SK-N-SH (cell line): ENCODE measurements around the gene P2RX5. TPM values are rescaled to one million over a fixed set of nuclear protein-coding genes. Genes with fewer than 3 reads are reported as not detected.
A peak's percentile ranks its signal among the peaks of the same experiment; 100 is the strongest.

Experiments used
- CTCF ChIA-PET: fragments of 300-600, 350-600 bp; formaldehyde crosslinking; extraction: SDS; loops from one replicate; lab custom pipeline; 2021; lab: Yijun Ruan, JAX
- POLR2A ChIA-PET: fragments of 350-600 bp; sonication (Branson Sonifier 250); formaldehyde crosslinking; extraction: SDS; loops from one replicate; lab custom pipeline; 2020; ENCODE audit warnings: antibody characterized with exemption, inconsistent platforms; lab: Yijun Ruan, JAX
- DNase-seq: peaks from one replicate; pipeline ENCODE4 v3.0.0; 2012
- H2AFZ ChIP-seq: fragments of 200-600 bp; sonication (generic); 2 replicates; pipeline ENCODE4 v1.8.1; 2016; ENCODE audit warnings: antibody characterized with exemption, mild to moderate bottlenecking, low read depth
- H3F3A ChIP-seq: fragments of 200-600 bp; sonication (generic); replicated peaks from 2 replicates; pipeline ENCODE3; 2016; ENCODE audit warnings: antibody characterized with exemption, mild to moderate bottlenecking; ENCODE audit not compliant: insufficient read depth
- H3K27ac ChIP-seq, 2 experiments: fragments of 200-500 bp in 1 of 2; fragments of 200-600 bp in 1 of 2; sonication (Bioruptor generic) in 1 of 2; sonication (generic), shearing (Covaris generic) in 1 of 2; 2 replicates each; pipeline versions ENCODE4 v1.5.1 to v1.6.1; 2014 to 2016; ENCODE audit warnings: low read depth in 2 of 2, inconsistent platforms in 1 of 2, low read length in 1 of 2, mild to moderate bottlenecking in 1 of 2, mixed read lengths in 1 of 2
- H3K27me3 ChIP-seq: fragments of 200-600 bp; sonication (generic), shearing (Covaris generic); 2 replicates; pipeline ENCODE4 v1.6.1; 2016; ENCODE audit warnings: mixed run types; ENCODE audit not compliant: insufficient read depth
- H3K36me3 ChIP-seq, 2 experiments: fragments of 200-500 bp in 1 of 2; fragments of 200-600 bp in 1 of 2; sonication (Bioruptor generic) in 1 of 2; sonication (generic) in 1 of 2; replicated peaks in 1 of 2; 2 replicates each; pipeline versions ENCODE3 to v1.5.1; 2014 to 2016; ENCODE audit warnings: low read length in 1 of 2, mild to moderate bottlenecking in 1 of 2; ENCODE audit not compliant: insufficient read depth in 2 of 2, control insufficient read depth in 1 of 2
- H3K4me1 ChIP-seq, 2 experiments: fragments of 200-500 bp in 1 of 2; fragments of 200-600 bp in 1 of 2; sonication (Bioruptor generic) in 1 of 2; sonication (generic), shearing (Covaris generic) in 1 of 2; 2 replicates each; pipeline versions ENCODE4 v1.5.1 to v1.6.1; 2014 to 2016; ENCODE audit warnings: low read depth in 1 of 2, low read length in 1 of 2, mixed run types in 1 of 2; ENCODE audit not compliant: insufficient read depth in 2 of 2, control insufficient read depth in 1 of 2
- H3K4me2 ChIP-seq: fragments of 200-600 bp; sonication (generic), shearing (Covaris generic); 2 replicates; pipeline ENCODE4 v1.6.1; 2017; ENCODE audit warnings: mixed run types
- H3K4me3 ChIP-seq, 2 experiments: fragments of 200-500 bp in 1 of 2; fragments of 200-600 bp in 1 of 2; sonication (Bioruptor generic) in 1 of 2; sonication (generic), shearing (Covaris generic) in 1 of 2; 2 replicates each; pipeline versions ENCODE4 v1.5.1 to v1.8.1; 2014 to 2016; ENCODE audit warnings: low read depth in 2 of 2, inconsistent platforms in 1 of 2, low read length in 1 of 2, mild to moderate bottlenecking in 1 of 2, mixed read lengths in 1 of 2, moderate library complexity in 1 of 2
- H3K79me2 ChIP-seq: fragments of 200-600 bp; sonication (generic); 2 replicates; pipeline ENCODE4 v1.8.1; 2017; ENCODE audit warnings: mild to moderate bottlenecking; ENCODE audit not compliant: insufficient read depth
- H3K9ac ChIP-seq: fragments of 200-600 bp; sonication (generic); 2 replicates; pipeline ENCODE4 v1.6.1; 2017; ENCODE audit warnings: mixed run types
- H3K9me2 ChIP-seq: fragments of 200-600 bp; sonication (generic); 2 replicates; pipeline ENCODE4 v1.6.1; 2017; ENCODE audit warnings: mixed run types
- H3K9me3 ChIP-seq: fragments of 200-600 bp; sonication (generic); 2 replicates; pipeline ENCODE4 v1.6.1; 2017; ENCODE audit warnings: mixed run types, mild to moderate bottlenecking, moderate library complexity
- H4K20me1 ChIP-seq: fragments of 200-600 bp; sonication (generic); 2 replicates; pipeline ENCODE4 v1.6.1; 2017; ENCODE audit warnings: mild to moderate bottlenecking, mixed run types; ENCODE audit not compliant: insufficient read depth
- ELF1 ChIP-seq: IDR thresholded peaks from 2 replicates; pipeline ENCODE4 v1.4.0; 2012
- EZH2phosphoT487 ChIP-seq: fragments of 200-600 bp; sonication (generic); IDR thresholded peaks from 2 replicates; pipeline ENCODE4 v1.6.1; 2017; ENCODE audit warnings: low read depth, mixed run types, mild to moderate bottlenecking, antibody characterized with exemption, moderate library complexity, borderline replicate concordance
- FOXJ3 ChIP-seq: sonication (generic); formaldehyde crosslinking; IDR thresholded peaks from 2 replicates; pipeline ENCODE4 v1.5.1; 2020; ENCODE audit warnings: mild to moderate bottlenecking, missing genetic modification reagents
- FOXM1 ChIP-seq: IDR thresholded peaks from 2 replicates; pipeline ENCODE4 v1.4.0; 2012; ENCODE audit warnings: low read depth, mild to moderate bottlenecking
- JUND ChIP-seq: IDR thresholded peaks from 2 replicates; pipeline ENCODE4 v1.4.0; 2012
- MXI1 ChIP-seq: IDR thresholded peaks from 2 replicates; pipeline ENCODE4 v1.6.1; 2012; ENCODE audit warnings: mild to moderate bottlenecking, low read depth, low read length, improper control_type of control experiment
- NFIC ChIP-seq: IDR thresholded peaks from 2 replicates; pipeline ENCODE4 v1.4.0; 2012; ENCODE audit warnings: borderline replicate concordance
- POLR2AphosphoS5 ChIP-seq: IDR thresholded peaks from 2 replicates; pipeline ENCODE4 v1.6.1; 2012; ENCODE audit warnings: low read depth, low read length
- RCOR1 ChIP-seq: fragments of 150-350 bp; IDR thresholded peaks from 2 replicates; pipeline ENCODE4 v1.6.1; 2017; ENCODE audit warnings: antibody characterized with exemption, low read length
- RFX5 ChIP-seq: IDR thresholded peaks from 2 replicates; pipeline ENCODE4 v1.6.1; 2012; ENCODE audit warnings: mild to moderate bottlenecking, improper control_type of control experiment, low read length
- RXRA ChIP-seq: IDR thresholded peaks from 2 replicates; pipeline ENCODE4 v1.4.0; 2012; ENCODE audit warnings: low read depth, mild to moderate bottlenecking, borderline replicate concordance
- TCF12 ChIP-seq: IDR thresholded peaks from 2 replicates; pipeline ENCODE4 v1.4.0; 2012
- YY1 ChIP-seq: IDR thresholded peaks from 2 replicates; pipeline ENCODE4 v1.4.0; 2012; ENCODE audit warnings: low read depth, mild to moderate bottlenecking
- WGBS: methylation state at CpG from one replicate; pipeline ENCODE4 v1.1.6; 2017; ENCODE audit warnings: low lambda C conversion rate; 5-methylcytosine and 5-hydroxymethylcytosine counted together
- polyA plus RNA-seq, 3 experiments: library from polyadenylated mRNA; depleted of rRNA; stranded (reverse); fragments of >200 nt; gene quantifications; 2 replicates each; pipeline ENCODE4 v1.2.3, GENCODE V29; 2012
- TF ChIP-seq, protein P1 (sequence below): IDR thresholded peaks from 2 replicates; pipeline ENCODE4 v1.4.0; 2012; ENCODE audit warnings: low read depth
- TF ChIP-seq, protein P2 (sequence below): IDR thresholded peaks from 2 replicates; pipeline ENCODE4 v1.4.0; 2012; ENCODE audit warnings: low read depth, borderline replicate concordance
- TF ChIP-seq, protein P3 (sequence below): fragments of 150-350 bp; IDR thresholded peaks from 2 replicates; pipeline ENCODE4 v1.6.1; 2016; ENCODE audit warnings: mild to moderate bottlenecking, low read depth, low read length

P2RX5 gene
- polyA plus RNA-seq, 1 of the 3 experiments (the other 2 are of a cell fraction), result 0.97 TPM

DNA sequence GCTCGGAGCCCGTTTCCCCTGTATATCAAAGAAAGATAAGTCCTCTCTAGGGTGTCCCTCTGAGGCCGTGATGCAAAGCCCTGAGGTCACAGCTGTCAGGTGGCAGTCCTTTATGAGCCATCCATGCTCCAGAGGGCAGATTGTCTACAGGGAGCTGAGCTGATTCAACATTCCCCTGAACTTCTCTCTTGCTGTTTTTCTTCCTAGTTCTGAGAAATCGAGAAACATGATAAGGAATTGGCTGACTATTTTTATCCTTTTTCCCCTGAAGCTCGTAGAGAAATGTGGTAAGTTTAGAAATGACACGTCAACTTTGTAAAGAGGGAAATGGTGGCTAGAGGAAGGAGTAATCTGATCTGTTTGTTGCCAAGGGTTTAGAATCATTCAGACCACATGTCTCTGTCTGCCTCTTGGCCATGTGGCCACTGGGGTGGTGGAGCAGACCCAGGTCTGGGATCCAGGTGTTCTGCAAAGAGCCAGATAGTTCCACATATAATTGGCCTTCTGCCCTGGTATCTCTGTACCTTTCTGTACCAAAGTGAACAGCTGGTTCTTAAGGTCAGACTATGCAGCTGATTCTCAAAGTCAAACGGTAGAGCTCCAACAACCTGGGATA is 55.9 kb downstream of the P2RX5 start:
- CTCF ChIA-PET, result interaction anchor here (1.5 kb wide), 1 partner anchor 42 kb away, joined by 3 read pairs; no protein-coding TSS in a partner anchor
- no peak for DNase-seq
- no peak overlapping the region for H3K9ac ChIP-seq

DNA sequence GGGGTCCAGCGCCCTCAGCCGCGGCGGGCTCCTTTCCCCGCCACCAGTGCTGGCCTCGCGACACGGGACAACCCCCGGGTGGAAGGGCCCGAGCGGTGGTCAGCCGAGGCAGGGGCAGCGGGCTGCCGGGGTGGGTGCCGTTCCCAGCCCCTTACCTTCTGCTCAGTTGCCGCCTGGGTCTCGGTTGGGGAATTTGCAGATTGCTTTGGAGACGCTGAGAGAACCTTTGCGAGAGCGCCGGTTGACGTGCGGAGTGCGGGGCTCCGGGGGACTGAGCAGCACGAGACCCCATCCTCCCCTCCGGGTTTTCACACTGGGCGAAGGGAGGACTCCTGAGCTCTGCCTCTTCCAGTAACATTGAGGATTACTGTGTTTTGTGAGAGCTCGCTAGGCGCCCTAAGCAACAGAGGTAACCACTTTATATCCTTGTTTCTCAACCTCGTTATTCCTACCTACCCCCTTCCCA is 59.0 kb downstream of the P2RX5 start:
- ChIA-PET POLR2A (interaction anchor here (1.1 to 1.3 kb wide), 3 partner anchors 9 to 30 kb away, joined by 4 to 10 read pairs (median 5); partner anchors contain the start of gene TAX1BP3), CTCF (interaction anchor here (1.1 to 1.6 kb wide), 4 partner anchors 10 to 43 kb away, joined by 3 to 8 read pairs (median 4); no protein-coding TSS in a partner anchor)
- DNase-seq, result no peak
- Histone ChIP-seq H3K9ac (peak overlapping the region; percentile 94), H4K20me1 (no peaks in the 10 kb centered on the region), H3K4me2 (peak overlapping the region; percentile 95), H3K9me3 (no peaks in the 10 kb centered on the region), H2AFZ (peak overlapping the region; percentile 95; the same call in 1 of the 2 replicates), H3K36me3 (no peaks in the 10 kb centered on the region), H3K4me1 (peaks cover 0 to 4% of the 10 kb centered on the region in 2 experiments; a peak in 1 of 4 replicates), H3F3A (no peaks in the 10 kb centered on the region), H3K79me2 (peaks cover 37% of the 10 kb centered on the region), H3K27ac (peak overlapping the region in 1 of 2 experiments; percentile 97; a peak in 3 of 4 replicates), H3K4me3 (peak overlapping the region; percentile 83 to 94), H3K9me2 (no peaks in the 10 kb centered on the region), H3K27me3 (no peaks in the 10 kb centered on the region)
- WGBS, result 2% methylated on average over 14 of the region's 31 CpGs
- TF ChIP-seq MXI1 (0 out of 2 replicates have a peak, but pooled peaks have one; percentile 20), ELF1 (peak; percentile 2; the same call in 1 of the 2 replicates), JUND (no peak), RCOR1 (no peak), POLR2AphosphoS5 (no peak), NFIC (no peak), RXRA (no peak), FOXJ3 (CRISPR knock-in tag) (no peak), RFX5 (no peak), EZH2phosphoT487 (no peak), YY1 (no peak)
- TF ChIP-seq, protein P1, sequence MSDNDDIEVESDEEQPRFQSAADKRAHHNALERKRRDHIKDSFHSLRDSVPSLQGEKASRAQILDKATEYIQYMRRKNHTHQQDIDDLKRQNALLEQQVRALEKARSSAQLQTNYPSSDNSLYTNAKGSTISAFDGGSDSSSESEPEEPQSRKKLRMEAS, result no peak
- TF ChIP-seq, protein P2, sequence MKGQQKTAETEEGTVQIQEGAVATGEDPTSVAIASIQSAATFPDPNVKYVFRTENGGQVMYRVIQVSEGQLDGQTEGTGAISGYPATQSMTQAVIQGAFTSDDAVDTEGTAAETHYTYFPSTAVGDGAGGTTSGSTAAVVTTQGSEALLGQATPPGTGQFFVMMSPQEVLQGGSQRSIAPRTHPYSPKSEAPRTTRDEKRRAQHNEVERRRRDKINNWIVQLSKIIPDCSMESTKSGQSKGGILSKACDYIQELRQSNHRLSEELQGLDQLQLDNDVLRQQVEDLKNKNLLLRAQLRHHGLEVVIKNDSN, result no peak
- TF ChIP-seq, protein P3, sequence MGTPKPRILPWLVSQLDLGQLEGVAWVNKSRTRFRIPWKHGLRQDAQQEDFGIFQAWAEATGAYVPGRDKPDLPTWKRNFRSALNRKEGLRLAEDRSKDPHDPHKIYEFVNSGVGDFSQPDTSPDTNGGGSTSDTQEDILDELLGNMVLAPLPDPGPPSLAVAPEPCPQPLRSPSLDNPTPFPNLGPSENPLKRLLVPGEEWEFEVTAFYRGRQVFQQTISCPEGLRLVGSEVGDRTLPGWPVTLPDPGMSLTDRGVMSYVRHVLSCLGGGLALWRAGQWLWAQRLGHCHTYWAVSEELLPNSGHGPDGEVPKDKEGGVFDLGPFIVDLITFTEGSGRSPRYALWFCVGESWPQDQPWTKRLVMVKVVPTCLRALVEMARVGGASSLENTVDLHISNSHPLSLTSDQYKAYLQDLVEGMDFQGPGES, result no peak

More for the DNA sequence above, 55.9 kb downstream of the P2RX5 start:
- Histone ChIP-seq H3K4me2 (no peak overlapping the region), H3K9me3 (no peaks in the 10 kb centered on the region), H2AFZ (no peak overlapping the region), H3K27me3 (no peaks in the 10 kb centered on the region), H3K79me2 (peaks cover 9% of the 10 kb centered on the region)
- WGBS, result 67% methylated on average over 7 of the region's 7 CpGs
- TF ChIP-seq FOXM1 (no peak), TCF12 (peak; percentile 32; the same call in 1 of the 2 replicates)
- TF ChIP-seq, all 33 proteins: peak for 1
- H3K9me2 ChIP-seq, result no peaks in the 10 kb centered on the region
- H3K4me1 ChIP-seq, result peaks cover 0 to 4% of the 10 kb centered on the region in 2 experiments; a peak in 1 of 4 replicates
- no peak overlapping the region for H3K4me3 ChIP-seq
- no peaks in the 10 kb centered on the region for H3F3A ChIP-seq
- H4K20me1 ChIP-seq, result no peaks in the 10 kb centered on the region
- H3K27ac ChIP-seq, result peak overlapping the region in 1 of 2 experiments; percentile 23; a peak in 1 of 4 replicates
- POLR2A ChIA-PET, result no interaction called here
- no peaks in the 10 kb centered on the region for H3K36me3 ChIP-seq
